ENCODE data around the gene CHST15.
"Not testable (repeated sequence)": the region's sequence is repeated elsewhere in the genome, so short reads cannot be mapped to it uniquely, and the experiment has no call there.

The CHST15 gene

DNA sequence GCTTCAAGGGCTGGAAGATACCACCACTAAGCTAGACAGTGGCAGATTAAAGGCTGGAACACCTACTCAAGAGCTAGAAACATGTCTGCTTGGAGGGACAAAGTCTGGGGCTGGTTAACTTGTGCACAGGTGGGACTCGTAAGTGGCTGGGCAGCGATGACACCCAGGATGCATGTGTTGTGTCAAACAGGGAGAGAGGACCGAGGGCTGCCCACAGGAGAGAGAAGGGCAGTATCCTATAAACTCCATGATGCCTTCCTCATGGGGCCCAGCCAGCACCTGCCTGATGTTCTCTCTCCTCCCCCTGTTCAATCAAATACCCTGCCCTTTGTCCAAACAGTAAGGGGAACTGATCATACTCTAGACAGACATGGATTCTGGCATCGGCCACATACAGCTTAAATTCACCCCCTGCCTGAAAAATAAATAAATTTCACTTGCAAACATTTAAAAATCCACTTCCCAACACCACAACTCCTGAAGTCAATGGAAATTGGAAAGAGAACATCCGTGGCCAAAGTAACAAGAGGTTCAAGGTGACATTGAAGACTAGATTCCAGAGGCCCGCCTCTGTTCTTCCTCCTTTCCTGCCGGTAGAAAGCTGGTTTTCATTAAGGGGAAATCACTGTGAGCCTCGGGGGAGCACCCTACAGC lies 50.6 kb downstream of the CHST15 start:
- no peak for DNase-seq

DNA sequence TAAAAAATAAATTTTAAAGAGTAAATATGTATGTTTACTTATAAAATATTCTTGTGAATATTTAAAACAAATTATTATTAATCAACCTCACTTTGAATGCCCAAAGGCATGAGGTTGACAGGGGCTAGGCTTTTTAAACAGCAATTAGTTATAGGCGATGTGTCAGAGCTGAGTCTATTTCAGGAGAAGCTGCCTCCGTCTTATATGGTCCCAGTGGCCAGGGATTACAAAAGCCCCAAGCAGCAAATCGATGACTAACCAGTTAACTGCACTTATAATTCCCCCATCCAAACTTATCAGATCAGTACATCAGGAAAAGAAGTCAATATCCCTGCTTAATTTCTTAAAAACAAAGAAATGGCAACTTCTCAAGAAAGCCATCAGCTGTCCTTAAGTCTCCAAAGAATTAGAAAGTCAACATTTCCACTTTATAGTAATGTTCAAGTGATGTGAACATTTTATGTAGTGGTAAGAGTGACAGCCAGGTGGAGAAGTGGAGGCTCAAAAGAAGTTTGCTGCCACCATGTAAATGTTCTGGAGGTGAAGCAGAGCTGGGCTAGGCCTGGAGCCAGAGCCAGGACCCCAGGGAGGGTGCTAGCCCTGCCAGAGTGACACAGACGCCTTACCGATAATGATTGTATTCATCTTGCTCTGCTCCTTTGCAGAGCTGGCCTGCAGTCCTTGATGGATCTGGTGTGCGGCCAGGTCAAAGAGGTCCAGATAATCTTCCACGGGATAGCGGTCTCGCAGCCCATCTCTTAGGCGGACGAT lies 51.5 kb downstream of the CHST15 start:
- no peak for DNase-seq

GRCh38 chr10:124040451-124041188 lies 52.8 kb downstream of the CHST15 start:
- DNase-seq, result no peak

DNA sequence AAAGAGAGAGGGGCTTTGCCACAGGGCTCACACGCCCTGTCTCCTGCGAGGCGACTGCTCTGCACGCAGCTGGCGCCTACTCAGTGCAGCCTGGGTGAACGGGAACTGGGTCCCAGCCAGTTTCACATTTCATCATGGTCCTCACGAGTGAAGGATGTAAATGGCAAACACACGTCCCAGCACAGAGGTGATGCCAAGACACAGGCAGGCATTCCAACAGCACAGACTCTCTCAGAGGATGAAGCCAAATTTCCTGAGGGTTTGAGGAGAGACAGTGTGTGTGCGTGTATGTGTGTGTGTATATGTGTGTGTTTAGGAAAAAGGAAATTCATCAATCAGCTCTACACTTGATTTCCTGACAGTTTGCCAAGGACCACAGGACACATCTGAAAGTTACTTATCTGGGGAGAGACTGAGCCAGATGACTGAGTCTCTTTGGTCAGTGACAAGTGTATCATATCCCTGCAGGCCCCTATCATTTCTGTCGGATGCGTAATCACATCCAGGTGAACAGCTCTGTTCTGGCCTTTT lies 53.9 kb downstream of the CHST15 start:
- no peak for DNase-seq

- no peak for DNase-seq
These were observed 55.6 kb downstream of the CHST15 start for GRCh38 chr10:124037784-124038183.

DNA sequence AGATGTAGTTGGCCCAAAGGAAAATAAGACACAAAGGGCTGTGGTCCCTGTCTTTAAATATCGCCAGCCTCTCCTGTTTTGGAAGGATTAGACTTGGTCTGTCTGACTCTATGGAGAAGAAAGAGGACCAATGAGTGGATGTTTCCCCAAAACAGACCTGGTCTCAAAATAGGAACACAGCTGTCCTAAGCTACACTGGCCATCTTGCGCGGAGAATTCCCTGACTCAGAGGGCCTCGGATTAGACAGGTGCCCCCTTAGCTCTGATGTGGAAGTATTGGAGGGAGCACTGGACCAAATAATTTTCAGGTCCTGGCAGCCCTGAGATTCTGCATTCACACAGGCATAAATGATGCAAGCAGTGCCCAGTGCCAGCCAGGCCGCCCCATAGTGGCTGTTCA lies 56.1 kb downstream of the CHST15 start:
- no peak for DNase-seq

- DNase-seq, result no peak
These were observed 56.7 kb downstream of the CHST15 start for GRCh38 chr10:124036746-124037145.

DNA sequence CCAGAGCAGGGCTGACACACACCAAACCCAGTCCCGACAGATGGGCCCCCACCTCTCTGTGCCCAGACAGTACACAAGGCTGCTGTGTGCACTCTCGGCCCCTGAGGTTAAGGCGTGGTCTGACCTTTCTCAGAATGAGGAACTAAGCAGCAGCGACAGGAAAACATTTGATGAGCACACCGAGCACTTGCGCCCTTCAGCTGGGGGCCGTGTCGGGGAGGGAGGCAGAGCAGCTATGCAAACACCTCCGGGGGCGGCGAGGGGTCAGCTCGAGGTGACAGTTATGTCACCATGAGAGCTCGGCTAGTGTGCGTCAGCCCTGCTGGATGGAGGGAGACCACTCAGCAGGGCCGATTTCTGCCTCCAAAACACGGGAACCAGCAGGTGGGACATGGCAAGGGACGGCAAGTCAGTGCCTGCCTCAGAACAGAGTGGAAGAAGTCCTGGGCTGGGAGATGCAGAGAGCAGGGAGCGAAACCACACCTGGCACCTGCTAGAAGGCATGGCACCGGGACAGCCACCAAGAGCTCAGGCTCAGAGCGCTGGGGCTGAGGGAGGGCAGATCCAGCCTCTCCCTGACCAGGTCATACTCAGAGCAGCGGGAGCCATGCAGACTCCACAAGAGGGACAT lies 57.4 kb downstream of the CHST15 start:
- no peak for DNase-seq

GRCh38 chr10:124035306-124035927 lies 58.0 kb downstream of the CHST15 start:
- no peak for DNase-seq

GRCh38 chr10:124034576-124035305 lies 58.7 kb downstream of the CHST15 start:
- DNase-seq, result not testable (repeated sequence)

- DNase-seq, result no peak
These were observed 59.5 kb downstream of the CHST15 start for GRCh38 chr10:124033887-124034218.

DNA sequence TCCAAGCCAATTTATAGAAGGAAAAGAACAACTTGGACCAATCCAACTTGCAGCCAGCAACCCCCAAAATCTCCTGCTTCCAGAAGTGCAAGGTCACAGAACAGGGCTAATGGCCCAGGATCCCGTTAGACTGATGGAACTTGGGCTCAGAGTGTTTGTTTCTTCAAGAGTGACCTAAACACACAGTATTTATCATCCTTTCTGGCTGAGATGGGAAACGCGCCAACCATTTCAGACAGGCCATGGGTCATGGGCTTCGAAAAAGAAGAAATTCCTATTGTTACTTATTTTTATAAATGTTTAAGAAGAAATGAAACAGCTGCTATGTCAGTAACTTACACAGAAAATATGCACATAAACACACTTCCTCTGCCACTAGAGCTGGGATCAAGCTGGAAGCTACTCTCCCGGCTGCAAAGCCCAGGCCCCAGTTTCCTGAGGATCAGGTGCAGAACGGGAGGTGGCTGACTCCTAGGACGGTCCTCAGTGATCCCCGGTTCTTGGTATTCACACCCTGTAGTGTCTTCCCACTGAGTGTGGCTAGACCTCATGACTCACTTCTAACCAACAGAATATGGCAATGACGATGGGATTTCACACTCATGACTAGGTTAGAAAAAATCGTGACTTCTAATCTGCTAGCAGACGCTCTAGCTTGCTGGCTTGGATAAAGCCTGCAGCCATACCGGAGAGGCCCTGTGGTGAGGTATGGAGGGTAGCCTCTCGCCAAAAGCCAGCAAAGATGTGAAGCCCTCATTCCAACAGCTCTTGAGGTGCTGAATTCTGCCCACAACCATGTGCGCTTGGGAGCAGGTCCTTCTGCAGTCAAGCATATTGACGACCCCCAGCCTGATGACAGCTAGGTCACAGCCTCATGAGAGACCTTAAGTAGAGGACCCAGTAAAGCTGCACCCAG lies 60.2 kb downstream of the CHST15 start:
- no peak for DNase-seq

GRCh38 chr10:124032087-124032935 lies 61.1 kb downstream of the CHST15 start:
- DNase-seq, result no peak

DNA sequence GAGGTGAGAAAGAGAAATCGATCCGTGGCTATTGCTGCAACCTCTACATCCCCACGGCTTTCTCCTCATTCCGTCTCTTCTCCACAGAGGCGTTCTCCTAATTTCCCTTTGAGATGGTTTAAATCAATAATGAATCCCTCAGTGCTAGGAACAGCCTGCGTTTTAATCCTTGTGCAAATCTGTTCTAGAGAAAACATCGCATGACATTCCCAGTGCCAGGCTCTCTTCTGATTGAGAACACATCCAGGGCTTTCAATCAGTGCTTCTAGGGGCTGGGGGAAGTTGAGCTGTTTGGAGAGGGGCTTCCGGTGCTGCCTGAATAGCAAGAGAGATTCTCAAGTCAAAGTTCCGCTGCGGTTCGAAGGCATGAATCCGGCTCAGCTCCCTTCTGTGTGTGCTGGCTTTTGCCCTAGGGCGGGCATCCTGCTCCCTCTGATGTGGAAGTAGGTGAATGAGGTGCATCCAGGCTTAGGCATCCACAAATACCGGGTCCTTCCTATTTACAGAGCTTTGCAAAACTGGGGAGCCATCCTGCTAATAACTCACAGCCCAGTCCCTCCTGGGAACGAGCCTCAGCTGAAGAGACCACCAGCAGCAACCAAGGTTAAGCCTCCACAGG lies 62.8 kb downstream of the CHST15 start:
- no peak for DNase-seq

DNA sequence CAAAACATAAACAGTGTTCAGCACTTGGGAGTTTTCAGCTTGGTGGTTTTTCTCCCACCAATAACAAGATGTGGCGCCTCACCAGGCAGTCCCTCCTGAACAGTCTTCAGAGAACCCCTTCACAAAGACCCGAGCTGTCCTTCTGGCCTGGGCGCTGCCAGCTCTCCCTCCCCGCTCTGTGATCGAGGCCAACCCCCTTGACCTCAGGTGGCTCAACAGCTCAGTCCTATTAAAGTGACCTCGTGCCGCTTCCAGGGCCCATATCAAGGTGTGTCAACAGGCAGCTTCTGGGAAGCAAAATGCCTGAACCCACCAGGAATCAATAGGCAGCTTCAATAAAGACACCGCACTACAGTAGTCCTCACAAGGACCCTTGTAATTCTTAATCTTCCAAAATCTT lies 63.3 kb downstream of the CHST15 start:
- DNase-seq, result no peak

GRCh38 chr10:124029559-124029958 lies 63.8 kb downstream of the CHST15 start:
- no peak for DNase-seq

DNA sequence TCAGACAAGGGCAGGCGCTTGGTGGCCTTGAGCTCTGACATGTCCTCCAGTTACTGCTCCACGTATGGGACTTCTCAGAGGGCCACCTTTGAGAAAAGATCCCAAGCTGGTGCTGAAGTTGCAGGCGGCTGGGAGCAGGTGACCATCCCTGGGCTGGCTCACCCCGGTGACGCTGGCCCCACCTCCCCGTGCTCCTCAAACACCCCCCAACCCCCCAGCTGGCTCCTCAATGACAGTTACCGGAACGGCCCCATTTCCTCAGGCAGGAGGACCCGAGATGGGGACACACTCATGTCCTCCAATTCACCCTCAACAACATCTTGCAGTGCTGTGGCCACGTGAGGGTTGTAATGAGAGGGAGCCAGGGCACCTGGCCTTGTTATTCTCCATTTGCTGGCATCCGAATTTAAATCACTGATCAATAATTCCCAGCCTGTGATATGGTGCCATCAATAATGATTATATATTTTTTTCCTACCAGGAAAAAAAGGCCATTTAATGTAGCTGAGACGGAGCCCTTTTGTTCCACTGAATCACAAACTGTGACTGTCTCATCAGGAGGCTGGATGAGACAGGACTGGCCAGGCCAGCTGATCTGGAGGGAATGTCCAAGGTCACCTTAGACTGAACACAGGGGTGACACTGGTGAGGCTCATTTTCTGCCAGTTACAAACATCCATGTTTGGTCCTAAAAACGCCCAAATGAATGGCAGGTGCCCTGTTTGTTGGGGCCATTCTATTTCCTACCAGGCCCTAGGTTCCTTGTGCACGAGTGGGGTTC lies 64.5 kb downstream of the CHST15 start:
- no peak for DNase-seq

GRCh38 chr10:124027651-124028050 lies 65.7 kb downstream of the CHST15 start:
- DNase-seq, result no peak
